ENCODE data around the gene DLGAP1.

- TF ChIP-seq, protein P1, sequence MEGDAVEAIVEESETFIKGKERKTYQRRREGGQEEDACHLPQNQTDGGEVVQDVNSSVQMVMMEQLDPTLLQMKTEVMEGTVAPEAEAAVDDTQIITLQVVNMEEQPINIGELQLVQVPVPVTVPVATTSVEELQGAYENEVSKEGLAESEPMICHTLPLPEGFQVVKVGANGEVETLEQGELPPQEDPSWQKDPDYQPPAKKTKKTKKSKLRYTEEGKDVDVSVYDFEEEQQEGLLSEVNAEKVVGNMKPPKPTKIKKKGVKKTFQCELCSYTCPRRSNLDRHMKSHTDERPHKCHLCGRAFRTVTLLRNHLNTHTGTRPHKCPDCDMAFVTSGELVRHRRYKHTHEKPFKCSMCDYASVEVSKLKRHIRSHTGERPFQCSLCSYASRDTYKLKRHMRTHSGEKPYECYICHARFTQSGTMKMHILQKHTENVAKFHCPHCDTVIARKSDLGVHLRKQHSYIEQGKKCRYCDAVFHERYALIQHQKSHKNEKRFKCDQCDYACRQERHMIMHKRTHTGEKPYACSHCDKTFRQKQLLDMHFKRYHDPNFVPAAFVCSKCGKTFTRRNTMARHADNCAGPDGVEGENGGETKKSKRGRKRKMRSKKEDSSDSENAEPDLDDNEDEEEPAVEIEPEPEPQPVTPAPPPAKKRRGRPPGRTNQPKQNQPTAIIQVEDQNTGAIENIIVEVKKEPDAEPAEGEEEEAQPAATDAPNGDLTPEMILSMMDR (IDR thresholded peaks at IDR 0.05): no peak
- TF ChIP-seq EZH2 (IDR thresholded peaks at IDR 0.05; ENCODE audit: borderline replicate concordance, insufficient read depth, low read depth, low read length, poor library complexity, severe bottlenecking): no peak
These were observed 789.9 kb downstream of the DLGAP1 start for GRCh38 chr18:3665204-3665603.
